LHCN-M2 (cell line): ENCODE results near the gene AHNAK2. TPM values are rescaled to one million over a fixed set of nuclear protein-coding genes. Genes with fewer than 3 reads are reported as not detected.

ENCODE experiments used
- total RNA-seq: library from RNA; depleted of rRNA; stranded (reverse); fragments of >200 nt; gene quantifications from 2 replicates; pipeline ENCODE4 v1.2.3, GENCODE V29; 2014; rRNA removed

Gene AHNAK2
- total RNA-seq, 1 experiment from 2014 or later = 88.2 TPM

Other genes starting within 250 kb of the AHNAK2 start
- 317 and 467 TPM in 2 replicates for gene SIVA1, start 225.2 kb downstream of the AHNAK2 start, total RNA-seq
- 205 and 222 TPM in 2 replicates for gene AKT1, start 182.6 kb downstream of the AHNAK2 start, total RNA-seq
- 2.8 and 3.0 TPM in 2 replicates for gene ZBTB42, start 177.3 kb downstream of the AHNAK2 start, total RNA-seq
- 30.3 and 32.7 TPM in 2 replicates for gene CEP170B, start 113.1 kb downstream of the AHNAK2 start, total RNA-seq
- gene PLD4, start 53.5 kb downstream of the AHNAK2 start, total RNA-seq = not detected in 2 replicates
- gene CLBA1, start 7.4 kb upstream of the AHNAK2 start, total RNA-seq = 9.4 and 10.8 TPM in 2 replicates
- 63.1 and 63.6 TPM in 2 replicates for gene CDCA4, start 42.7 kb upstream of the AHNAK2 start, total RNA-seq
- gene GPR132, start 87.1 kb upstream of the AHNAK2 start, total RNA-seq = not detected in 2 replicates
- gene JAG2, start 190.4 kb upstream of the AHNAK2 start, total RNA-seq = 0.80 and 3.4 TPM in 2 replicates
- gene NUDT14, start 202.9 kb upstream of the AHNAK2 start, total RNA-seq = 11.2 and 14.7 TPM in 2 replicates